ENCODE measurements around the gene SCTR. TPM values are rescaled to one million over a fixed set of nuclear protein-coding genes. Genes with fewer than 3 reads are reported as not detected.
A peak's percentile ranks its signal among the peaks of the same experiment; 100 is the strongest.

SCTR gene
- total RNA-seq, 1 experiment from 2014 or later: not detected

GRCh38 chr2:119486886-119487285 is 37.4 kb downstream of the SCTR start:
- Mint-ChIP-seq H3K4me1 (ENCODE audit: insufficient read depth, unreplicated experiment) (peaks cover 42% of the 10 kb centered on the region), H3K27ac (ENCODE audit: low read depth, unreplicated experiment) (no peak overlapping the region), H3K27me3 (ENCODE audit: insufficient read depth, unreplicated experiment) (no peaks in the 10 kb centered on the region), H3K36me3 (ENCODE audit: insufficient read depth, unreplicated experiment) (no peaks in the 10 kb centered on the region), H3K4me3 (ENCODE audit: unreplicated experiment) (no peak overlapping the region), H3K9me3 (ENCODE audit: unreplicated experiment) (no peaks in the 10 kb centered on the region)
- ChIA-PET CTCF (interaction anchor here (0.7 to 6.4 kb wide), 3 partner anchors 10 to 80 kb away, joined by 4 to 55 read pairs (median 5); no protein-coding TSS in a partner anchor), POLR2A (interaction anchor here (1.5 kb wide), 1 partner anchor 10 kb away, joined by 5 read pairs; no protein-coding TSS in a partner anchor)
- intact Hi-C loops (cut with micrococcal nuclease): no loop called here
- DNase-seq (ENCODE audit: unreplicated experiment): peak; percentile 37
- no TSS peak for BruUV-seq (replicated peaks)
- TF ChIP-seq, protein P1, sequence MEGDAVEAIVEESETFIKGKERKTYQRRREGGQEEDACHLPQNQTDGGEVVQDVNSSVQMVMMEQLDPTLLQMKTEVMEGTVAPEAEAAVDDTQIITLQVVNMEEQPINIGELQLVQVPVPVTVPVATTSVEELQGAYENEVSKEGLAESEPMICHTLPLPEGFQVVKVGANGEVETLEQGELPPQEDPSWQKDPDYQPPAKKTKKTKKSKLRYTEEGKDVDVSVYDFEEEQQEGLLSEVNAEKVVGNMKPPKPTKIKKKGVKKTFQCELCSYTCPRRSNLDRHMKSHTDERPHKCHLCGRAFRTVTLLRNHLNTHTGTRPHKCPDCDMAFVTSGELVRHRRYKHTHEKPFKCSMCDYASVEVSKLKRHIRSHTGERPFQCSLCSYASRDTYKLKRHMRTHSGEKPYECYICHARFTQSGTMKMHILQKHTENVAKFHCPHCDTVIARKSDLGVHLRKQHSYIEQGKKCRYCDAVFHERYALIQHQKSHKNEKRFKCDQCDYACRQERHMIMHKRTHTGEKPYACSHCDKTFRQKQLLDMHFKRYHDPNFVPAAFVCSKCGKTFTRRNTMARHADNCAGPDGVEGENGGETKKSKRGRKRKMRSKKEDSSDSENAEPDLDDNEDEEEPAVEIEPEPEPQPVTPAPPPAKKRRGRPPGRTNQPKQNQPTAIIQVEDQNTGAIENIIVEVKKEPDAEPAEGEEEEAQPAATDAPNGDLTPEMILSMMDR (IDR thresholded peaks at IDR 0.05; ENCODE audit: unreplicated experiment): no peak

GRCh38 chr2:119486196-119486827 is 38.0 kb downstream of the SCTR start:
- Mint-ChIP-seq H3K27me3 (ENCODE audit: insufficient read depth, unreplicated experiment) (no peaks in the 10 kb centered on the region), H3K9me3 (ENCODE audit: unreplicated experiment) (no peaks in the 10 kb centered on the region), H3K27ac (ENCODE audit: low read depth, unreplicated experiment) (peak overlapping the region; percentile 11), H3K36me3 (ENCODE audit: insufficient read depth, unreplicated experiment) (no peaks in the 10 kb centered on the region), H3K4me3 (ENCODE audit: unreplicated experiment) (no peak overlapping the region), H3K4me1 (ENCODE audit: insufficient read depth, unreplicated experiment) (peaks cover 38% of the 10 kb centered on the region)
- no peak for DNase-seq (ENCODE audit: unreplicated experiment)
- ChIA-PET CTCF (interaction anchor here (0.6 to 6.4 kb wide), 5 partner anchors 10 to 175 kb away, joined by 3 to 55 read pairs (median 4); no protein-coding TSS in a partner anchor), POLR2A (interaction anchor here (1.5 kb wide), 1 partner anchor 10 kb away, joined by 5 read pairs; no protein-coding TSS in a partner anchor)
- TF ChIP-seq, protein P1 (IDR thresholded peaks at IDR 0.05; ENCODE audit: unreplicated experiment): no peak
- intact Hi-C loops (cut with micrococcal nuclease): no loop called here
- BruUV-seq (replicated peaks): no TSS peak

DNA sequence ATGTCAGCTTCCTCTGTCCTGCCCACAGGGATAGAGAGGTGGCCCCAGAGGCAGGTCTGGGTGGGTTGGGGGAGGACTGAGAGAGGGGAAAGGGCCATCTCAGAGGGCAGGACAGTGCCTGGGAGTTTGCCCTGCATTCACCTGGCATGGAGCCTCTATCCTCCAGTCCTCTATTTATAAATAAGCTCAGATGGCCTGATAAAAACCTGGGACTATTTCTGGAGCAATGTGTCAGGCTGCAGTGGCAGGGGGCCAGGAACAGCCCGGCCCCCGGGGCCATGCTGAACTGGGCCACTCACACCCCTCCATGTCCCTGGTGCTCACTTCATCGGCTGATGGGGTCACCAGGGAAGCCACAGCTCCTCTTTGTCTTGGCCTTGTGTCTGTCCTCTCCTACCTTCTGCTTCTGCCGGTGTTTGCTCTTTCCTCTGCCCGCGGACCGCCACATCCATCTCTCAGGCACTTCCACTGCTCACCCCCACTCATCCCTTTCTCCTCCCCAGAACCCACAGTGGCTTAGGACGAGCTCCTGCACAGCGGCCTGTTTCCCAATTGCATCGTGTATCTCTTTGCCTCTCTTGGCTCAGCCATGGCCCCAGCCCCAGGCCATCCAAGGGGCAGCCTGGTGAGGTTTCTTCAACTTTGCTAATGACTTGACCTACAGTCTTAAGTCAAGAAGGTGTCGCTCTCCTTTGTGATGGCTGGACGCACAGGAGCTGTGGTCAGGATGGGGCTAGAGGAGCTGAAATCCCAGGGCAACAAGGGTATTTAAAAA is 38.8 kb downstream of the SCTR start:
- Mint-ChIP-seq H3K4me3 (ENCODE audit: unreplicated experiment) (no peak overlapping the region), H3K36me3 (ENCODE audit: insufficient read depth, unreplicated experiment) (no peaks in the 10 kb centered on the region), H3K27ac (ENCODE audit: low read depth, unreplicated experiment) (peak overlapping the region; percentile 11), H3K4me1 (ENCODE audit: insufficient read depth, unreplicated experiment) (peaks cover 30% of the 10 kb centered on the region), H3K9me3 (ENCODE audit: unreplicated experiment) (no peaks in the 10 kb centered on the region), H3K27me3 (ENCODE audit: insufficient read depth, unreplicated experiment) (no peaks in the 10 kb centered on the region)
- intact Hi-C loops (cut with micrococcal nuclease): no loop called here
- no peak for DNase-seq (ENCODE audit: unreplicated experiment)
- no TSS peak for BruUV-seq (replicated peaks)
- CTCF ChIA-PET: interaction anchor here (0.6 to 6.4 kb wide), 5 partner anchors 9 to 176 kb away, joined by 3 to 55 read pairs (median 4); no protein-coding TSS in a partner anchor
- POLR2A ChIA-PET: no interaction called here
- TF ChIP-seq, protein P1 (IDR thresholded peaks at IDR 0.05; ENCODE audit: unreplicated experiment): no peak

DNA sequence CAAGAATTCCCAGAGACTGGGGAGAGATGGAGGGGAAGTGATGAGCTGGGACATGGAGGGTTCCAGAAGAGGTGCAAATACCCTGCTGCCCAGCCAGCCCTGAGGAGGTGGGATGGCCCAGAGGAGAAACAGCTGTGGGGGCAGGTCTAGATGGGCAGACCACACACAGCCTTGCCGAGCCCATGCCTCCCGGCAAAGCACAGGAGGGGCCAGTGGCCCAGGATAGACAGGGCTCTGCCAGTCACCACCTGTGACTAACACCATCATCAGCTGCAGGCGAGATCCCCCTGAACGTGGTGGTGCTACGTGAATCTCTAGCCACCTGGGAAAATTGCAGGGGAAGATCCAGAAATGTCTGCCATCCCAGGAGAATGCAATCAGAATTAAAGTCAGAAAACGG is 39.4 kb downstream of the SCTR start:
- H3K4me1 Mint-ChIP-seq (ENCODE audit: insufficient read depth, unreplicated experiment): peaks cover 26% of the 10 kb centered on the region
- no peaks in the 10 kb centered on the region for H3K27me3 Mint-ChIP-seq (ENCODE audit: insufficient read depth, unreplicated experiment)
- CTCF ChIA-PET: interaction anchor here (1.1 to 6.4 kb wide), 2 partner anchors 8 to 175 kb away, joined by 4 to 55 read pairs; no protein-coding TSS in a partner anchor
- no peaks in the 10 kb centered on the region for H3K9me3 Mint-ChIP-seq (ENCODE audit: unreplicated experiment)
- no peak for DNase-seq (ENCODE audit: unreplicated experiment)
- H3K4me3 Mint-ChIP-seq (ENCODE audit: unreplicated experiment): no peak overlapping the region
- POLR2A ChIA-PET: no interaction called here
- no peaks in the 10 kb centered on the region for H3K36me3 Mint-ChIP-seq (ENCODE audit: insufficient read depth, unreplicated experiment)
- intact Hi-C loops (cut with micrococcal nuclease): no loop called here
- no peak overlapping the region for H3K27ac Mint-ChIP-seq (ENCODE audit: low read depth, unreplicated experiment)
- no TSS peak for BruUV-seq (replicated peaks)
- TF ChIP-seq, protein P1 (IDR thresholded peaks at IDR 0.05; ENCODE audit: unreplicated experiment): no peak
